Left renal pelvis (tissue), 4 donors: ENCODE results near the gene FCRL3. TPM values are rescaled to one million over a fixed set of nuclear protein-coding genes. Genes with fewer than 3 reads are reported as not detected.

Experiments used
- DNase-seq, 4 donors: peaks; one replicate each; pipeline ENCODE4 v3.0.0-alpha.2; 2013; ENCODE audit warnings: low read depth in 4 of 4, low spot score in 3 of 4
- polyA plus RNA-seq, 4 donors: library from polyadenylated mRNA; unstranded; fragments of 120-200 nt; gene quantifications; one replicate each; pipeline ENCODE4 v1.2.1, GENCODE V29; 2013; ENCODE audit not compliant: insufficient read length in 4 of 4

FCRL3 gene
- polyA plus RNA-seq, 4 donors = 0.07 to 0.26 TPM; not detected in 2

DNA sequence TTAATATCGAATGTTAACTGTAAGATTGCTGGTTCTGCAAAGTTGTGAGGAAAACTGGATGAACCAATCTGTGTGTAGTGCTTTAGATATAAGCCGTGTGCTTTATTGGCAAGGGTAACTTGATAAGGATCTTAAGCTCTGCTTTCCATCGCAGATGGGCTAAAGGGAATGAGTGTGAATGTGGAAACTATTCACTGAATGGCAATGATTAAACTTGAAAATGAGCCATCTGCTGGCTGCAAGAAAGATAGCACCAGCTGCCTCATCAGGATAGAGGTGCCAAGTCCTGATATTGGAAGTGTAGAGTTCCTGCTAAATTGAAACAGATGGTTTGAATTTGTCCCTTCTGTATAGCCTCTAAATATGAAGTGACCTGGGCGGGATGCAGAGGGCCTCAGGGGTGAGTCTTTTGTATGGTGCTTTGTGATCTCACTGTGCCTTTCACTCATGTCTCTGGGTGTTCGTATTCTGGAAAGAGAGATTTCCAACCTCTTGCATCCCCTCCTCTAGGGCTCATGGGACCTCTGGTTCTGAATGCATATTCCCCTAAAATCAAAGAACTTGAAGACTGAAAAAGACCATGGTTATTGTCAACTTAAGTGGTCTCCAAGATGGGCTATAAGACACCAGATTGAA, 9.2 kb downstream of the FCRL3 start:
- DNase-seq = no peak

DNA sequence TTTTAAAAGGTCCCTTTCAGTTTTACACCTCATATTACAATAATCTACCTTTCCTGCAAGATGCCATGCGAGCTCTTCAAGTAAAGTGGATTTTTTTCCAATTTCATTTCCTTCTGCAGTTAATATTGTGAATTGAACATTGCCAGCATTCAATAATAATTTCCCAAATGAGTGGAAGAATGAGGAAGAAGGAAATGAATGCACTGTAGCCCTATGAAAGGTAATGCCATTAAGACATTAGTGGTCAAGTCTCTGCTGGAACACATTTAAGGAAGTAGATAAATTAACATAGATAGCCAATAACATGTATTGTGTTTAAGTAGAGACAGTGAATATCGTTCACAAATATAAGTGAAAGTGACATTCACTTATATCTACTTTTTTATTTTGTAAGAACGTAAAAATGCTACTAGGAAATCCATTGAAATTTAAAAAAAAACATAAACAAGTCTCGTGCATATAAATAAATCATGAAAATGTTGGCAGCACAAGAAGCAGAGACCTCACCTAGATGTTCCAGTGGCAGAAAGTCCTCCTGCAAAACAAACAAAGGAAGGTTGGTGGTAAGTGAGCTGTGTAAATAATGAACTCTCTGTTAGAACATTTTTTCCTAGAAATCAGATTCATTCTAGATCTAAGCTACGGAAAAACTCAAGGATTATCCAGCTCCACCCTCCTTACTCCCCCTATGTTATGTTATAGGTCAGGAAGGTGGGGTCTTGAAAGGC, 17.7 kb downstream of the FCRL3 start:
- DNase-seq = no peak

DNA sequence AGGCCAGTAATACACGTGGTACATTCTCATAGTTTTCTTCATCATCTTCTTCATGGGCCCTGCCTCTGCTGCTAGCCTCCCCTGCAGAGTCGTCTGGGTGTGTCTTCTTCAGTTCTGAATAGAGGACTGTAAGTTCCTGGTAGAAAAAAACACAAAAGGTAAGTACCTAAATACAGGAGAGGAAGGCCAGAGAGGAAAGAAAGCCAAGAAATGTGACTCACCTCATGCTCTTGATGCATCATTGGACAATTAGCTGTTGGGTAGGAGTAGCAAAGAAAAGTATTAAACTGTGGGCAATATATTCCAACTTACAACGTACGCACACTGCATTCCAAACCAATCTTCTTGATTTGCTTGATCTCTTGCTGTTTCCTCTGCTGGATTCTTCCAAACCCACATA, 21.8 kb downstream of the FCRL3 start:
- DNase-seq = no peak

DNA sequence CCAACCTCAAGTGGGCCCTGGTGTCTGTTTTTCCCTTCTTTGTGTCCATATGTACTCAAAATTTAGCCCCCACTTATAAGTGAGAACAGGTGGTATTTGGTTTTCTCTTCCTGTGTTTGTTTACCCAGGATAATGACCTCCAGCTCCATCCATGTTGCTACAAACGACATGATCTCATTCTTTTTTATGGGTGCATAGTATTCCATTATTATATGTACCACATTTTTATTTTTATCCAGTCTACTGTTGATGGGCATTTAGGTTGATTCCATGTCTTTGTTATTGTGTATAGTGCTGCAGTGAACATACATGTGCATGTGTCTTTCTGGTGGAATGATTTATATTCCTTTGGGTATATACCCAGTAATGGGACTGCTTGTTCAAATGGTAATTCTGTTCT, 27.6 kb downstream of the FCRL3 start:
- DNase-seq = no peak

DNA sequence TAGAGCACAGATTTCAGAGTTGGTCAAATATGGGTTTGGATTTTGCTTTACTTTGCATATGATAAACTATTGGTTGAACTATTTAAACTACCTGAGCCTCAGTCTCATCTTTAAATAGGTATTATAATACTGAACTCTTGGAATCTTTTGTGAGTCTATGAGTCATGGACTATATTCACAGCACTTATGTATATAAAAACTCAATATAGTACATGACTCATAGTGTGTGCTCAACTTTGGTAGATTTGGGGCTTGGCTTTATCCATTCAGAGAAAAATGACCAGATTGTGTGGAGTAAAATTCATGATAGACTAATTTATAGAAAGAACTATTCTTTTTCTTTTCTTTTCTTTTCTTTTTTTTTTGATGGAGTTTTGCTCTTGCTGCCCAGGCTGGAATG, 28.7 kb downstream of the FCRL3 start:
- no peak for DNase-seq

DNA sequence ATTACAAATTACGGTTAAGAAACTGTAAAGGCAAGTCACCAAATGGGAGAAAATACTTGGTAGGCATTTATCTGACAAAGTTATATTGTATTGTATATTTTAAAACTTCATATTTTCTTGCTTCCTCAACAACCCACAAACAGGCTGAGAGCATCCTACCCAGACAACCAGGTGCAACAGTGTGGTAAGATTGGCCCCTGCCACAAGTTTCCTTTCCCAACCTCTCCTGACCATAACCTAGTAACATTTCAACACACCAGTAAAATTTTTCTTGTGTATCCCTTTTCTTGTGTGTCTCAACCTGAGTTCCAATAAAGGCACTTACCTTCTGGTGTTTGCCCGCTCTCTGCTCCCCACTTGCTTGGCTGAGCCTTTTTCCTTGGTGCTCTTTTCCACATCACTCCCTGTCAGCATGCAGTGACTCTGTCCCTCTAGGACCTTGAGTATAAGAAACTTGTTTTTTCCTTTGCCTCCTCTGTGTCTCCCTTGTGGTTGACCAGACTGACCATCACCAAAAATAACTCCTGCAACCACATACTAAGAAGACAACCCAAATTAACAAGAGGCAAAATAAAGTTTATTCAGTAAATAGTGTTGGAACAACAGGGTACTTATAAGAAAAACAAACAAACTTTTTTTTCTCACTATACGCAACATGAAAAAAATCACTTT, 40.9 kb downstream of the FCRL3 start:
- DNase-seq = no peak

DNA sequence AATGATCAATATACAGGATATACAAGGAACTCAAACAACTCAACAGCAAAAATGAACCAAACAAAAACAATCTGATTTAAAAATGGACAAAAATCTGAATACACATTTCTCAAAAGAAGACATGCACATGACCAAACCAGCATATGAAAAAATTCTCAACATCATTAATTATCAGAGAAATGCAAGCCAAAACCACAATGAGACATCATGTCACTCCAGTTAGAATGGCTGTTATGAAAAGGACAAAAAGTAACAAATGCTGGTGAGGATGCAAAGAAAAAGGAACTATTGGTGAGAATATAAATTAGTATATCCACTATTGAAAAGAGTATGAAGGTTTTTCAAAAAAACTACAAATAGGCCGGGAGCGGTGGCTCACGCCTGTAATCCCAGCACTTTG, 42.0 kb downstream of the FCRL3 start:
- no peak for DNase-seq

DNA sequence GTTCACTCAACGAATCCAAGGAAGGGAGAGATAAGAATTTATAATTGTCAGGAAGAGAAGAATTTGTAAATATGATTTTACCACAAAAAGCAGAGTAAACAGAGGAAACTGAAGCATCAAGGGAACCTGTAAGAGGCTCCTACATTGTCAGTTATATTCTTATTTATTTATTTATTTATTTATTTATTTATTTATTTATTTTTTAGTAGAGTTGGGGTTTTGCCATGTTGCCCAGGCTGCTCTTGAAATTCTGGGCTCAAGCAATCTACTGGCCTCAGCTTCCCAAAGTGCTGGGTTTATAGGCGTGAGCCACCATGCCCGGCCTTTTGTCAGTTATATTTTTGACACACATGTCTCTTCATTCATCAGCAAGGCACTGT, 47.1 kb downstream of the FCRL3 start:
- no peak for DNase-seq

DNA sequence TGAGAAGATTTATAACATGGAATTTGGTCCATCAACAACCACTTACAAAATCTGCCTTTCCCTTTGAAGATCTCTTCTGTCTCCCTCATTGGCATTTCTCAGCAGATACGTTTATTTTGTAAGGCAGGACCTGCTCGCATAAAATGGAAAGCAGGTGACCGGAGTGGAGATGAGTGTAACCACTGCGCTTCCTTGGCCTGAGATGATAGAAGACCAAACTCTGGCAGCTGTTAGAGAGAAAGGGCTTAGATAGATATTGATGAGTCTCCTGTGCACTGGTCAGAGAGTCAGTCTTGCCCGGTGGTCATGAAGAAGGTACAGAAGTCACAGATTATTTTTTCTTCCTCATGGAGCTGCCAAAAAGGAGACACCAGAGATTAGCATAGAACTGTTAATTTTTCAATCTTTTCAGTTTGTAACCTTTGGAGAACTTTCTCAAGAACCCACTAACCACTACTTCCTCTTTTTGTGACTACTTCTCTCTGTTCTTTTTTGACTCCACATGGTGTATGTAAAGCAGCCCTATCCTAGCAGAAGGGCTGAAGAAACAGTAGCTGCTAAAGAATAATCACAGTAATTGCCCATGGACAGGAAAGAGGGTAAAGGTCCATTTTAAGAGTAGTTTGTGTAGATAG, 47.6 kb downstream of the FCRL3 start:
- no peak for DNase-seq

DNA sequence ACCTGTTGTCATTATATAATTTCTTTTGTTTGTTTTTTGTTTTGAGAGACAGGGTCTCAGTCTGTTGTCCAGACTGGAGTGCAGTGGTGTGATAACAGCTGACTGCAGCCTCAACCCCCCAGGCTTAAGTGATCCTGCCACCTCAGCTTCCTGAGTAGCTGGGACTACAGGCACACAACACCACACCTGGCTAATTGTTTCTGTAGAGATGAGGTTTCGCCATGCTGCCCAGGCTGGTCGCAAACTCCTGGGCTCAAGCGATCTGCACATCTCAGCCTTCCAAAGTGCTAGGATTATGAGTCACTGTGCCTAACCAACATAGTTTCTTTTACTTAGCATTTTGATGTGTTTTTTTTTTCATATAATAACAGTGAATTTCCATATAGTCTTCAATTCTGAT, 52.3 kb downstream of the FCRL3 start:
- no peak for DNase-seq

DNA sequence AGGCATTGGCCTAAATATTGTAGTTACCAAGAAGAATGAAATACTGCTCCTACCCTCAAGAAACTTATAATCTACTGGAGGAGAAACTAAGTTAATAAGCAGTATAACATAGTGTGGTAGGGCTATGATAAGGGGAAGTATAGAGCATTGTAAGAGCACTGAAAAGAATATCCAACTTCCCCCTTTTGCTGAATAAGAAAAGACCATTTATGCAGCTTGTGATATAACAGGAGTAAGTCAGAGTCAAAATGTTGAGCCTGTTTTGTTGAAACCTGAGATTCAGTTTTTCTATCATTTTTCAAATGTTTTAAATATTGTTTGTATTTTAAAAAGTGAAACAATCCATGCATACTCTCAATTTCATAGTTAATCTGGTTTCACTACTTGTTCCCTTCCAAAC, 54.4 kb downstream of the FCRL3 start:
- DNase-seq = no peak

DNA sequence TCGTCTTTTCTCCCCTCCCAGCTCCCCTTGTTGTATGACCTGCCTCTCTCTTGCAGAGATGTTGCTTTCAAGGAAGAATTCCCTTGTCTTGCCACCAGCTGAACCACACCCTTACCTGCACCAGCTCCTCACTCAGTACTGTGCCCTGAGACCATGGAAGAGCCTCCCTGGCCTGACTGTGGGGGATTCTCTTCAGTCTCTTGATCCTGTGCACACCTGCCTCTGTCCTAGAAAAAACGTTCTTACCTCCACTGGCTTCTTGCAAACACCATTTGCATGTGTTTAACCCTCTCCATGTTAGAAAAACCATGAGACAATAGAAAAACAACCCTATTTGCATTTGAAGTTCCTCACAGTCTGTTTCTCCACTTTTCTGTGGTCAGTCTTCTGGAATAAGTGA, 59.4 kb downstream of the FCRL3 start:
- no peak for DNase-seq

DNA sequence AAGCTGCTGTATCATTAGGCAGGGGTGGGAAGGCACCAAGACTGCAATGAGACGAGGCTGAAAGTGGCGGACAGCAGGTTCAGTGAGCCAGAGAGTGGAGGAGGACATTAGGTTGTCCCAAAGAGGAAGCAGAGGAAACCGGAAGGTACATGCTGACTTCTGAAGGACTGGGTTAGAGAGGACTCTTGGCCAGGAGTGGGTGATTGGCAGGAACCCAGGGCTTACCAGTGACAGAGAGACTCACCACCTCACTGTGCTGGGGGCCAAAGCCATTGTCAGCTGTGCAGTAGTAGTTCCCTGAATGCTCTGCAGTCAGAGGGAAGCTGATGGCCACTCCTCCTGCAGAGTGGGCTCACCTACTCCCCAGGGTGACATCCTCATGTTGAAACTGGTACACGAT, 60.8 kb downstream of the FCRL3 start:
- no peak for DNase-seq

DNA sequence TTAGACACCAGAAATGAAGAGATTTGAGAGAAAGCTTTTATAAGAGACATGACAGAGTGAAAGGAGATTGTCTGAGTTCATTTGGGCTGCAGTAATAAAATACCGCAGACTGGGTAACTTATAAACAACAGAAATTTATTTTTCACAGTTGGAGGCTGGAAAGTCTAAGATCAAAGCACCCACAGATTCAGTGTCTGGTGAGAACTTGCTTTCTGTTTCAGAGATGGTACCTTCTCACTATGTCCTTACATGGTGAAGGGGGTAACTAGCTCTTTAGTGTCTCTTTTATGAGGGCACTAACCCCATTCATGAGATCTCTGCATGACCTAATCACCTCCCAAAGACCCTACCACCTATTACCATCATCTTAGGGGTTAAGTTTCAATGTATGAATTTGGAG, 71.8 kb downstream of the FCRL3 start:
- no peak for DNase-seq

Other genes with a start within 250 kb of the FCRL3 start
- gene FCRL5, start 148.3 kb downstream of the FCRL3 start, polyA plus RNA-seq = under 1 TPM in 3 of 4 donors, not detected in 1; 0.09 to 0.14 (median 0.14) TPM
- gene FCRL4, start 102.7 kb downstream of the FCRL3 start, polyA plus RNA-seq = not detected
- gene FCRL2, start 76.4 kb upstream of the FCRL3 start, polyA plus RNA-seq = under 1 TPM in 1 of 4 donors, not detected in 3; 0.18 TPM
- under 1 TPM in 1 of 4 donors, not detected in 3; 0.74 TPM for gene FCRL1, start 119.4 kb upstream of the FCRL3 start, polyA plus RNA-seq
- gene CD5L, start 141.0 kb upstream of the FCRL3 start, polyA plus RNA-seq = under 1 TPM in 1 of 4 donors, not detected in 3; 0.41 TPM